ENCODE results near the gene VIL1.

Gene VIL1

DNA sequence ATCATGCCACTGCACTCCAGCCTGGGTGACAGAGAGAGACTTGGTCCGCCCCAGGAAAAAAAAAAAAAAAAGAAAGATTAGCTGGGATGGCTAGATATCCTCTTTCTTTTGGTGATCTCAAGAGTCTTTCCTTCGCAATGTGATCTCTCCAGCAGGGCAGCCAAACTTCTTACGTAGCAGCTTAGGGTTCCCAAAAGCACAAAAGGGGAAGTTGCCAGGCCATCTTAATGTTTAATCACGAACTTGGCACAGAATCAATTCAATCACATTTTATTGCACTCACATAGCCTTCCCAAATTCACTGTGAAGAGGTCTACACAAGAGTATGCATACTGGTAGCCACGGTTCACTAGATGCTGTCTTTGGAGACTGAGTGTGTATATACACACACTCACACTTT, 53.1 kb downstream of the VIL1 start:
- H3K4ac ChIP-seq (ENCODE audit: low read depth, low read length): no peak overlapping the region
- no peak overlapping the region for H4K8ac ChIP-seq (ENCODE audit: low read depth, low read length)
- H2BK12ac ChIP-seq (ENCODE audit: low read length): no peak overlapping the region
- no peak overlapping the region for H3K27ac ChIP-seq (ENCODE audit: low read depth, low read length)
- H3K36me3 ChIP-seq (ENCODE audit: control insufficient read depth in 1 of 2, insufficient read depth in 2 of 2, low read length in 2 of 2): peaks cover 6 to 7% of the 10 kb centered on the region in 2 experiments
- no peaks in the 10 kb centered on the region for H3K4me1 ChIP-seq (ENCODE audit: control insufficient read depth in 1 of 2, insufficient read depth in 2 of 2, low read length in 2 of 2)
- no peak overlapping the region for H2AFZ ChIP-seq (ENCODE audit: insufficient read depth, low read length, poor library complexity)
- no peaks in the 10 kb centered on the region for H3K79me2 ChIP-seq (ENCODE audit: control insufficient read depth, insufficient read depth, low read length, poor library complexity)
- H3K4me2 ChIP-seq (ENCODE audit: low read length): no peak overlapping the region
- no peak overlapping the region for H4K91ac ChIP-seq (ENCODE audit: low read depth, low read length)
- H3K14ac ChIP-seq (ENCODE audit: low read length): no peak overlapping the region
- H4K12ac ChIP-seq (ENCODE audit: low read depth, low read length): no peak overlapping the region
- H3K9me3 ChIP-seq (ENCODE audit: insufficient read depth, low read depth, low read length): no peaks in the 10 kb centered on the region
- no peak overlapping the region for H3K23ac ChIP-seq (ENCODE audit: low read length)
- no peak overlapping the region for H2BK120ac ChIP-seq (ENCODE audit: insufficient read depth, low read length, poor library complexity)
- no peak overlapping the region for H2BK5ac ChIP-seq (ENCODE audit: low read depth, low read length, poor library complexity)
- no peak overlapping the region for H2AK5ac ChIP-seq (ENCODE audit: low read length)
- no peak overlapping the region for H3K4me3 ChIP-seq (ENCODE audit: low read depth, low read length)
- no peak overlapping the region for H3K9ac ChIP-seq (ENCODE audit: low read length)
- WGBS (ENCODE audit: extremely low coverage, insufficient coverage, insufficient read length): no CpG with 5 or more reads among the region's 5 CpGs
- no peak overlapping the region for H3K18ac ChIP-seq (ENCODE audit: low read length)
- peak in 1 of 2 donors; percentile 33 for DNase-seq
- H3K79me1 ChIP-seq (ENCODE audit: low read length): no peaks in the 10 kb centered on the region
- H3K27me3 ChIP-seq (ENCODE audit: insufficient read depth, low read length): no peaks in the 10 kb centered on the region

DNA sequence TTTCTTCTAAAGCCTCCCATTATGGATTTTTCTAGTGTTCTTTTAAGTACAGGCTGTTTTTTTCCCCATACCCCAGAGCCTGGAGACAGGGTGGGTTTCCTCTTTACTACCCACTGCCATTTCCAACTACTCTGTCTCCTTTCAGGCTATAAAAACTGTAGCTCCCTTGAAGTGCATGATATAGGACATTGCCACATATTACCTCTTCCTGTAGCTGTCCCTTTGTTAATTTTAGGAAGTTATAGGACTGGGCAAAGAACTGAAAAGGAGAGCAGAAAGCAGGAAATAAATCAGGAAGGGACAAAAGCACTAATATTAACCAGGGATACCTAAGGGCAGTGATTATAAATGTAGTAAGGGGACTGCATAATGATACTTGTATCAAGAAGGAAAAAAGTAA, 54.1 kb downstream of the VIL1 start:
- H3K4me2 ChIP-seq (ENCODE audit: low read length): no peak overlapping the region
- no peak overlapping the region for H2BK120ac ChIP-seq (ENCODE audit: insufficient read depth, low read length, poor library complexity)
- no peak overlapping the region for H4K12ac ChIP-seq (ENCODE audit: low read depth, low read length)
- H3K9ac ChIP-seq (ENCODE audit: low read length): no peak overlapping the region
- no peak overlapping the region for H2AK5ac ChIP-seq (ENCODE audit: low read length)
- no peak overlapping the region for H4K91ac ChIP-seq (ENCODE audit: low read depth, low read length)
- no peaks in the 10 kb centered on the region for H3K27me3 ChIP-seq (ENCODE audit: insufficient read depth, low read length)
- no peak overlapping the region for H3K18ac ChIP-seq (ENCODE audit: low read length)
- no peak overlapping the region for H3K14ac ChIP-seq (ENCODE audit: low read length)
- no peaks in the 10 kb centered on the region for H3K9me3 ChIP-seq (ENCODE audit: insufficient read depth, low read depth, low read length)
- H2BK12ac ChIP-seq (ENCODE audit: low read length): no peak overlapping the region
- H2BK5ac ChIP-seq (ENCODE audit: low read depth, low read length, poor library complexity): no peak overlapping the region
- H3K4me1 ChIP-seq (ENCODE audit: control insufficient read depth in 1 of 2, insufficient read depth in 2 of 2, low read length in 2 of 2): no peaks in the 10 kb centered on the region
- H3K79me1 ChIP-seq (ENCODE audit: low read length): no peaks in the 10 kb centered on the region
- no peak overlapping the region for H4K8ac ChIP-seq (ENCODE audit: low read depth, low read length)
- H3K23ac ChIP-seq (ENCODE audit: low read length): no peak overlapping the region
- H3K4ac ChIP-seq (ENCODE audit: low read depth, low read length): no peak overlapping the region
- peaks cover 6 to 8% of the 10 kb centered on the region in 2 experiments for H3K36me3 ChIP-seq (ENCODE audit: control insufficient read depth in 1 of 2, insufficient read depth in 2 of 2, low read length in 2 of 2)
- H3K79me2 ChIP-seq (ENCODE audit: control insufficient read depth, insufficient read depth, low read length, poor library complexity): no peaks in the 10 kb centered on the region
- H3K4me3 ChIP-seq (ENCODE audit: low read depth, low read length): no peak overlapping the region
- DNase-seq: no peak
- H2AFZ ChIP-seq (ENCODE audit: insufficient read depth, low read length, poor library complexity): no peak overlapping the region
- H3K27ac ChIP-seq (ENCODE audit: low read depth, low read length): no peak overlapping the region

DNA sequence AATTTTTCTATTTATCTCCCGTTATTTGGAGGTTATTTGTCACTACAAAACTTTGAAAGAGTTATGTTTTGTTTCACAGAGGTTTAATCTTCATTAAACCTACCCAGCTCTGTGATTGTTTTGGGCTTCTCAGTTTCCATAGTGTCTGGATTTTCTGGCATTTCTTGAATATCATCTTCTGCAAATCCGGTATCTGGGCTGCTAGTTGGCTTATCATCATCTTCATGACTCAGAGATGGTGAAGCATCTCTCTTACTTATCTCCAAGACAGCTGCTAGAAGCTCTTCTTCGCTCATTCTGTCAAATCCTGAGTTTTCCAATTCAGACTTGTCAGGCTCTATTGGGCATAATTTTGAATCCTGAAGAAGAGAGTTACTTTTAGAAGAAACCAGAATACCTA, 55.6 kb downstream of the VIL1 start:
- H3K79me2 ChIP-seq (ENCODE audit: control insufficient read depth, insufficient read depth, low read length, poor library complexity): no peaks in the 10 kb centered on the region
- no peak overlapping the region for H3K4me2 ChIP-seq (ENCODE audit: low read length)
- H3K14ac ChIP-seq (ENCODE audit: low read length): no peak overlapping the region
- H3K4ac ChIP-seq (ENCODE audit: low read depth, low read length): no peak overlapping the region
- WGBS (ENCODE audit: extremely low coverage, insufficient coverage, insufficient read length): no CpG with 5 or more reads among the region's 3 CpGs
- DNase-seq: peak; percentile 37 to 81
- no peak overlapping the region for H2BK12ac ChIP-seq (ENCODE audit: low read length)
- H2AK5ac ChIP-seq (ENCODE audit: low read length): no peak overlapping the region
- H3K4me3 ChIP-seq (ENCODE audit: low read depth, low read length): no peak overlapping the region
- H3K4me1 ChIP-seq (ENCODE audit: control insufficient read depth in 1 of 2, insufficient read depth in 2 of 2, low read length in 2 of 2): no peaks in the 10 kb centered on the region
- no peak overlapping the region for H4K12ac ChIP-seq (ENCODE audit: low read depth, low read length)
- no peak overlapping the region for H3K27ac ChIP-seq (ENCODE audit: low read depth, low read length)
- no peak overlapping the region for H2BK120ac ChIP-seq (ENCODE audit: insufficient read depth, low read length, poor library complexity)
- no peak overlapping the region for H2BK5ac ChIP-seq (ENCODE audit: low read depth, low read length, poor library complexity)
- no peak overlapping the region for H2AFZ ChIP-seq (ENCODE audit: insufficient read depth, low read length, poor library complexity)
- no peak overlapping the region for H3K9ac ChIP-seq (ENCODE audit: low read length)
- peaks cover 4 to 9% of the 10 kb centered on the region in 2 experiments for H3K36me3 ChIP-seq (ENCODE audit: control insufficient read depth in 1 of 2, insufficient read depth in 2 of 2, low read length in 2 of 2)
- no peak overlapping the region for H4K91ac ChIP-seq (ENCODE audit: low read depth, low read length)
- H3K79me1 ChIP-seq (ENCODE audit: low read length): no peaks in the 10 kb centered on the region
- H3K9me3 ChIP-seq (ENCODE audit: insufficient read depth, low read depth, low read length): no peaks in the 10 kb centered on the region
- H3K27me3 ChIP-seq (ENCODE audit: insufficient read depth, low read length): no peaks in the 10 kb centered on the region
- H3K23ac ChIP-seq (ENCODE audit: low read length): no peak overlapping the region
- no peak overlapping the region for H3K18ac ChIP-seq (ENCODE audit: low read length)
- no peak overlapping the region for H4K8ac ChIP-seq (ENCODE audit: low read depth, low read length)

DNA sequence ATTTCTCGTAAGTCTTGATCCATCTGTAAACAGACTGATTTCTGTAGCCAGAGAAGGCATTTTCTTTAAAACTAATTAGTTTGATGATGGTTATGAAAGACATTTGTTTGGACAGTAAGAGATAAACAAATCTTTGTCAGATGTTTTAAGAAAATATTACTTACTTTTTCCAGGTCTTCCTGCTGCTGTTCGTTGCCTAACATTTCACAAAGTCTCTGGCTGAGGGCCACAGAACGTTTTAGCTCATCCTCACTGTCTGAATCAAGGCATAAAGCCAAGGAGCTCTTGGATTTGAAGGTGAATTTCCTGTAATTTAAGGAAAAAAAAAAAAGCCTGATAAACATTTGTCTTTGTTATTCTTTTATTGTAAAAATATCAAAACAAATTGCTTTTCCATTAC, 57.8 kb downstream of the VIL1 start:
- Histone ChIP-seq H3K27ac (ENCODE audit: low read depth, low read length) (no peak overlapping the region), H3K27me3 (ENCODE audit: insufficient read depth, low read length) (no peaks in the 10 kb centered on the region), H4K12ac (ENCODE audit: low read depth, low read length) (no peak overlapping the region), H2BK12ac (ENCODE audit: low read length) (no peak overlapping the region), H2AFZ (ENCODE audit: insufficient read depth, low read length, poor library complexity) (no peak overlapping the region), H3K9me3 (ENCODE audit: insufficient read depth, low read depth, low read length) (no peaks in the 10 kb centered on the region), H4K8ac (ENCODE audit: low read depth, low read length) (no peak overlapping the region), H3K4me3 (ENCODE audit: low read depth, low read length) (no peak overlapping the region), H3K4me2 (ENCODE audit: low read length) (no peak overlapping the region), H3K9ac (ENCODE audit: low read length) (no peak overlapping the region), H4K91ac (ENCODE audit: low read depth, low read length) (no peak overlapping the region), H3K14ac (ENCODE audit: low read length) (no peak overlapping the region), H3K4me1 (ENCODE audit: control insufficient read depth in 1 of 2, insufficient read depth in 2 of 2, low read length in 2 of 2) (no peaks in the 10 kb centered on the region), H3K79me2 (ENCODE audit: control insufficient read depth, insufficient read depth, low read length, poor library complexity) (no peaks in the 10 kb centered on the region), H3K23ac (ENCODE audit: low read length) (no peak overlapping the region), H3K79me1 (ENCODE audit: low read length) (no peaks in the 10 kb centered on the region), H2BK120ac (ENCODE audit: insufficient read depth, low read length, poor library complexity) (no peak overlapping the region), H2BK5ac (ENCODE audit: low read depth, low read length, poor library complexity) (no peak overlapping the region), H2AK5ac (ENCODE audit: low read length) (no peak overlapping the region), H3K36me3 (ENCODE audit: control insufficient read depth in 1 of 2, insufficient read depth in 2 of 2, low read length in 2 of 2) (peaks cover 6 to 11% of the 10 kb centered on the region in 2 experiments), H3K18ac (ENCODE audit: low read length) (no peak overlapping the region), H3K4ac (ENCODE audit: low read depth, low read length) (no peak overlapping the region)
- DNase-seq: no peak
- no CpG with 5 or more reads among the region's 3 CpGs for WGBS (ENCODE audit: extremely low coverage, insufficient coverage, insufficient read length)

DNA sequence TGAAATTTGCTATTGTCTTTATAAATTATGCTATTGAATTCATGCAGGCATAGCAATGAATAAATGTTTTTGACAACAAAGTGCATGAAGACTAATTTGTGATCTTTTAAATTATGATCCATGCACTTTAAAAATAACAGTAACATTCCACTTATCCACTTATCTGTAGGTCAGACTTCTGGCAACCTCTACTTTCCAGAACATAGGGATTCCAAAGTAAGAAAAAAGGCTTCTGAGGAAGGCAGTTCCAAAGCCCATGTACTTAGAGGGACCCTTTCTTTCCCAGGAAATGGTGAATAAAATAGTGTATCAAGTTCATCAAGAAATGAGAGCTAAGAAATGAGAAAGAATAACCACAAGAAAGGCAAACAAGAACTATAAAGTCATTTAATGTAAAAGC, 58.3 kb downstream of the VIL1 start:
- Histone ChIP-seq H4K8ac (ENCODE audit: low read depth, low read length) (no peak overlapping the region), H3K4ac (ENCODE audit: low read depth, low read length) (no peak overlapping the region), H3K23ac (ENCODE audit: low read length) (no peak overlapping the region), H2AK5ac (ENCODE audit: low read length) (no peak overlapping the region), H2BK120ac (ENCODE audit: insufficient read depth, low read length, poor library complexity) (no peak overlapping the region), H3K27me3 (ENCODE audit: insufficient read depth, low read length) (no peaks in the 10 kb centered on the region), H3K9ac (ENCODE audit: low read length) (no peak overlapping the region), H3K4me1 (ENCODE audit: control insufficient read depth in 1 of 2, insufficient read depth in 2 of 2, low read length in 2 of 2) (no peaks in the 10 kb centered on the region), H3K36me3 (ENCODE audit: control insufficient read depth in 1 of 2, insufficient read depth in 2 of 2, low read length in 2 of 2) (peaks cover 7 to 12% of the 10 kb centered on the region in 2 experiments), H3K18ac (ENCODE audit: low read length) (no peak overlapping the region), H4K12ac (ENCODE audit: low read depth, low read length) (no peak overlapping the region), H3K9me3 (ENCODE audit: insufficient read depth, low read depth, low read length) (no peaks in the 10 kb centered on the region), H2BK12ac (ENCODE audit: low read length) (no peak overlapping the region), H3K14ac (ENCODE audit: low read length) (no peak overlapping the region), H4K91ac (ENCODE audit: low read depth, low read length) (no peak overlapping the region), H3K4me3 (ENCODE audit: low read depth, low read length) (no peak overlapping the region), H3K79me1 (ENCODE audit: low read length) (no peaks in the 10 kb centered on the region), H3K79me2 (ENCODE audit: control insufficient read depth, insufficient read depth, low read length, poor library complexity) (no peaks in the 10 kb centered on the region), H3K27ac (ENCODE audit: low read depth, low read length) (no peak overlapping the region), H2AFZ (ENCODE audit: insufficient read depth, low read length, poor library complexity) (no peak overlapping the region), H3K4me2 (ENCODE audit: low read length) (no peak overlapping the region), H2BK5ac (ENCODE audit: low read depth, low read length, poor library complexity) (no peak overlapping the region)
- no peak for DNase-seq
